ENCODE results near the gene PROX1.

DNA sequence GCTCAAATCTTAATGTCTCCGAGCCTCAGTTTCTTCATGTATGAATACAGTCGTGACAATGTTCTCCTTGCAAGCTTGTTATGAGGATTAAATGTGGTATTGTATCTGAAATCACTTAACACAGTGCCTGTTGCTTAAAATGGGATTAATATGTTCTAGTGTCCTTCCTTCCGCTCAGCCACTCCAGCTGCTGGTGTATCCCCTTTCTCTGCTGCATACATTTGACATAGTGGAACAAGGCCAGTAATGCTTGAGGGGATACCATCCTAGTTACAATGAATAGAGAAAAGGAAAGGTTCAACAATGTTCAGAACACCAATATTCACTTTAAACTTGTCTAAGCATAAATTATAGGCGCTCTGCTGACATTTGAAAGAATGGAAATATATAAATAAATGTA is 64.0 kb downstream of the PROX1 start:
- no peak for TF ChIP-seq EZH2 (IDR thresholded peaks at IDR 0.05; ENCODE audit: borderline replicate concordance, insufficient read depth, low read depth, low read length, poor library complexity, severe bottlenecking)
- no peak for TF ChIP-seq CTCF (IDR thresholded peaks at IDR 0.05)

All from B cell (primary cell).